Skeletal muscle tissue (tissue), 4 donors: ENCODE data around the gene PDLIM3. TPM values are rescaled to one million over a fixed set of nuclear protein-coding genes. Genes with fewer than 3 reads are reported as not detected.

Experiments
- H3K27ac ChIP-seq: one replicate; pipeline ENCODE4 v1.7.0; 2013; ENCODE audit warnings: mild to moderate bottlenecking, low read depth, low read length, inconsistent platforms
- H3K27me3 ChIP-seq, 3 donors: one replicate each; pipeline ENCODE4 v1.7.0; 2013; ENCODE audit warnings: low read length in 3 of 3; ENCODE audit not compliant: control insufficient read depth in 3 of 3, insufficient read depth in 3 of 3
- H3K36me3 ChIP-seq, 3 donors: one replicate each; pipeline ENCODE4 v1.7.0; 2013; ENCODE audit warnings: low read length in 3 of 3; ENCODE audit not compliant: control insufficient read depth in 3 of 3, insufficient read depth in 3 of 3
- H3K4me1 ChIP-seq, 3 donors: one replicate each; pipeline ENCODE4 v1.7.0; 2013; ENCODE audit warnings: low read length in 3 of 3, mild to moderate bottlenecking in 3 of 3; ENCODE audit not compliant: control insufficient read depth in 3 of 3, insufficient read depth in 3 of 3
- H3K4me3 ChIP-seq, 3 donors: one replicate each; pipeline ENCODE4 v1.7.0; 2013; ENCODE audit warnings: low read length in 3 of 3
- H3K9ac ChIP-seq, 3 donors: one replicate each; pipeline ENCODE4 v1.7.0; 2013; ENCODE audit warnings: low read length in 3 of 3, mild to moderate bottlenecking in 3 of 3, moderate library complexity in 2 of 3, low read depth in 1 of 3
- H3K9me3 ChIP-seq, 3 donors: one replicate each; pipeline ENCODE4 v1.7.0; 2013; ENCODE audit warnings: low read length in 3 of 3; ENCODE audit not compliant: control insufficient read depth in 3 of 3
- total RNA-seq: library from RNA; depleted of rRNA; stranded (reverse); fragments of >200 nt; gene quantifications from one replicate; pipeline ENCODE4 v1.2.3, GENCODE V29; 2014
- donor health status: Osteomylitis.

The PDLIM3 gene
- total RNA-seq, 1 donor from 2014 or later: 415 TPM

- Histone ChIP-seq H3K36me3 (no peaks in the 10 kb centered on the region), H3K27me3 (no peaks in the 10 kb centered on the region), H3K27ac (peak overlapping the region; percentile 91), H3K9ac (peak overlapping the region in 2 of 3 donors; percentile 48 to 65), H3K9me3 (no peaks in the 10 kb centered on the region), H3K4me3 (no peak overlapping the region), H3K4me1 (peaks cover 55 to 59% (median 55%) of the 10 kb centered on the region in 3 donors)
Measured at GRCh38 chr4:185570727-185571126, 35.4 kb upstream of the PDLIM3 start.

GRCh38 chr4:185567381-185568376 lies 32.4 kb upstream of the PDLIM3 start:
- Histone ChIP-seq H3K36me3 (no peaks in the 10 kb centered on the region), H3K27ac (peak overlapping the region; percentile 91), H3K9ac (peak overlapping the region; percentile 44 to 66 (median 54)), H3K4me1 (peaks cover 44 to 53% (median 46%) of the 10 kb centered on the region in 3 donors), H3K4me3 (peak overlapping the region; percentile 9 to 42 (median 15)), H3K27me3 (no peaks in the 10 kb centered on the region), H3K9me3 (no peaks in the 10 kb centered on the region)

GRCh38 chr4:185566972-185567371 lies 31.7 kb upstream of the PDLIM3 start:
- H3K9ac ChIP-seq: peak overlapping the region; percentile 33 to 66 (median 57)
- H3K27me3 ChIP-seq: no peaks in the 10 kb centered on the region
- H3K36me3 ChIP-seq: no peaks in the 10 kb centered on the region
- peak overlapping the region; percentile 91 for H3K27ac ChIP-seq
- H3K4me3 ChIP-seq: peak overlapping the region in 1 of 3 donors; percentile 9
- peaks cover 44 to 53% (median 46%) of the 10 kb centered on the region in 3 donors for H3K4me1 ChIP-seq
- H3K9me3 ChIP-seq: no peaks in the 10 kb centered on the region

- Histone ChIP-seq H3K27ac (peak overlapping the region; percentile 91), H3K36me3 (no peaks in the 10 kb centered on the region), H3K4me1 (peaks cover 41 to 49% (median 46%) of the 10 kb centered on the region in 3 donors), H3K27me3 (no peaks in the 10 kb centered on the region), H3K9me3 (no peaks in the 10 kb centered on the region), H3K4me3 (peak overlapping the region in 2 of 3 donors; percentile 16 to 18), H3K9ac (peak overlapping the region; percentile 46 to 66 (median 57))
Measured at GRCh38 chr4:185566425-185566824, 31.1 kb upstream of the PDLIM3 start.

GRCh38 chr4:185565696-185566095 lies 30.4 kb upstream of the PDLIM3 start:
- Histone ChIP-seq H3K9me3 (no peaks in the 10 kb centered on the region), H3K4me1 (peaks cover 40 to 47% (median 43%) of the 10 kb centered on the region in 3 donors), H3K27ac (peak overlapping the region; percentile 91), H3K36me3 (no peaks in the 10 kb centered on the region), H3K4me3 (no peak overlapping the region), H3K9ac (peak overlapping the region in 1 of 3 donors; percentile 28), H3K27me3 (no peaks in the 10 kb centered on the region)

GRCh38 chr4:185564349-185564748 lies 29.0 kb upstream of the PDLIM3 start:
- no peak overlapping the region for H3K4me3 ChIP-seq
- H3K9me3 ChIP-seq: no peaks in the 10 kb centered on the region
- H3K27ac ChIP-seq: no peak overlapping the region
- H3K27me3 ChIP-seq: no peaks in the 10 kb centered on the region
- H3K36me3 ChIP-seq: no peaks in the 10 kb centered on the region
- H3K4me1 ChIP-seq: peaks cover 38 to 47% (median 43%) of the 10 kb centered on the region in 3 donors
- no peak overlapping the region for H3K9ac ChIP-seq

GRCh38 chr4:185562531-185562930 lies 27.2 kb upstream of the PDLIM3 start:
- H3K4me1 ChIP-seq: peaks cover 23 to 35% (median 29%) of the 10 kb centered on the region in 3 donors
- H3K9me3 ChIP-seq: no peaks in the 10 kb centered on the region
- no peaks in the 10 kb centered on the region for H3K27me3 ChIP-seq
- H3K9ac ChIP-seq: no peak overlapping the region
- no peaks in the 10 kb centered on the region for H3K36me3 ChIP-seq
- H3K4me3 ChIP-seq: no peak overlapping the region
- no peak overlapping the region for H3K27ac ChIP-seq

GRCh38 chr4:185560316-185560715 lies 25.0 kb upstream of the PDLIM3 start:
- Histone ChIP-seq H3K36me3 (no peaks in the 10 kb centered on the region), H3K9me3 (no peaks in the 10 kb centered on the region), H3K9ac (peak overlapping the region in 1 of 3 donors; percentile 54), H3K27ac (peak overlapping the region; percentile 39), H3K4me1 (peaks cover 8 to 17% (median 11%) of the 10 kb centered on the region in 3 donors), H3K4me3 (peak overlapping the region in 2 of 3 donors; percentile 22 to 26), H3K27me3 (no peaks in the 10 kb centered on the region)

GRCh38 chr4:185559915-185560281 lies 24.6 kb upstream of the PDLIM3 start:
- Histone ChIP-seq H3K27me3 (no peaks in the 10 kb centered on the region), H3K9ac (peak overlapping the region in 1 of 3 donors; percentile 54), H3K36me3 (no peaks in the 10 kb centered on the region), H3K27ac (peak overlapping the region; percentile 39), H3K4me3 (peak overlapping the region in 2 of 3 donors; percentile 22 to 26), H3K4me1 (peaks cover 8 to 17% (median 11%) of the 10 kb centered on the region in 3 donors), H3K9me3 (no peaks in the 10 kb centered on the region)
